GM21390 (cell line): Measurements from ENCODE around the gene PLCH2.
"Not testable (repeated sequence)": the region's sequence is repeated elsewhere in the genome, so short reads cannot be mapped to it uniquely, and the experiment has no call there.

ENCODE experiments used
- ATAC-seq: cut with Tn5 transposase; IDR thresholded peaks from one replicate; pipeline ENCODE4 v1.9.1; 2021; ENCODE audit not compliant: unreplicated experiment

Gene PLCH2

GRCh38 chr1:2442661-2443060 lies 33.4 kb upstream of the PLCH2 start:
- ATAC-seq, result no peak

GRCh38 chr1:2443277-2444137 lies 32.6 kb upstream of the PLCH2 start:
- no peak for ATAC-seq

GRCh38 chr1:2444138-2444591 lies 31.9 kb upstream of the PLCH2 start:
- ATAC-seq, result no peak

GRCh38 chr1:2445162-2445822 lies 30.8 kb upstream of the PLCH2 start:
- ATAC-seq, result no peak

- no peak for ATAC-seq
Measured at GRCh38 chr1:2445823-2446215, 30.3 kb upstream of the PLCH2 start.

GRCh38 chr1:2446394-2446793 lies 29.7 kb upstream of the PLCH2 start:
- no peak for ATAC-seq

GRCh38 chr1:2446861-2447260 lies 29.2 kb upstream of the PLCH2 start:
- ATAC-seq, result no peak

- no peak for ATAC-seq
Measured at GRCh38 chr1:2447276-2448097, 28.6 kb upstream of the PLCH2 start.

- ATAC-seq, result no peak
Measured at GRCh38 chr1:2448098-2448445, 28.0 kb upstream of the PLCH2 start.

- ATAC-seq, result no peak
Measured at GRCh38 chr1:2449636-2450454, 26.2 kb upstream of the PLCH2 start.

GRCh38 chr1:2451741-2452140 lies 24.3 kb upstream of the PLCH2 start:
- no peak for ATAC-seq

GRCh38 chr1:2452201-2452931 lies 23.7 kb upstream of the PLCH2 start:
- no peak for ATAC-seq

- no peak for ATAC-seq
Measured at GRCh38 chr1:2452932-2453315, 23.2 kb upstream of the PLCH2 start.

GRCh38 chr1:2454227-2454626 lies 21.9 kb upstream of the PLCH2 start:
- no peak for ATAC-seq

- no peak for ATAC-seq
Measured at GRCh38 chr1:2455757-2456156, 20.3 kb upstream of the PLCH2 start.

- no peak for ATAC-seq
Measured at GRCh38 chr1:2457444-2457843, 18.6 kb upstream of the PLCH2 start.

GRCh38 chr1:2458687-2459086 lies 17.4 kb upstream of the PLCH2 start:
- ATAC-seq, result no peak

GRCh38 chr1:2459102-2459753 lies 16.9 kb upstream of the PLCH2 start:
- not testable (repeated sequence) for ATAC-seq

- ATAC-seq, result no peak
Measured at GRCh38 chr1:2459757-2460156, 16.3 kb upstream of the PLCH2 start.

GRCh38 chr1:2460203-2460602 lies 15.9 kb upstream of the PLCH2 start:
- no peak for ATAC-seq
